GM11168 (cell line): ENCODE measurements around the gene MORC1.

Experiments used
- in situ Hi-C: fragments of 300-500 bp; cut with MboI; formaldehyde crosslinking; loops from one replicate; pipeline ENCODE4 v1.12.0; 2022; ENCODE audit warnings: low sequenced_read_pairs; ENCODE audit not compliant: unreplicated experiment

The MORC1 gene

GRCh38 chr3:109045271-109046040 is 72.5 kb downstream of the MORC1 start:
- in situ Hi-C loops: no loop called here

GRCh38 chr3:109035082-109035481 is 82.9 kb downstream of the MORC1 start:
- in situ Hi-C loops: no loop called here

- in situ Hi-C loops: no loop called here
These were observed 84.8 kb downstream of the MORC1 start for GRCh38 chr3:109033000-109033660.

DNA sequence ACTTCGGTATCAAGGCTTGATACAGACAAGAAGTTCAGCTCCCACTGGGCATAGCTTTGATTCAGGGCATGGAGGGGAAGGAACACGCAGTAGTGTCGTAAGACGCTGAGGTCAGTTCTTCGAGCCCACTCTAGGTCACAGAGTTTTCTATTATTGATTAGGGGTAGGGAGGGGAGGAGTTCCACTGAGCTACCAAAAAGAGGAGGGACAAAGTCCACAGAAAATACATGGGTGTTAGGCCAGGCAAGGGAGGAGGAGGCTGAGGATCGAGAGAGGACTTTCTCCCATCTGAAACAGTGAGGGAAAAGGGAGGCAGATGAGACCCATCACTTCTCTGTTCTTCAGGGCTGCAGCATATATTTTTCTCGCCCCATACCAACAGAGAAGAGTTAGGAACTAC is 89.2 kb downstream of the MORC1 start:
- in situ Hi-C loops: loop anchor here (10.0 kb wide), 1 partner anchor 56 kb away; no protein-coding TSS in a partner anchor

- in situ Hi-C loops: loop anchor here (10.0 kb wide), 1 partner anchor 58 kb away; no protein-coding TSS in a partner anchor
These were observed 91.1 kb downstream of the MORC1 start for GRCh38 chr3:109026821-109027220.

DNA sequence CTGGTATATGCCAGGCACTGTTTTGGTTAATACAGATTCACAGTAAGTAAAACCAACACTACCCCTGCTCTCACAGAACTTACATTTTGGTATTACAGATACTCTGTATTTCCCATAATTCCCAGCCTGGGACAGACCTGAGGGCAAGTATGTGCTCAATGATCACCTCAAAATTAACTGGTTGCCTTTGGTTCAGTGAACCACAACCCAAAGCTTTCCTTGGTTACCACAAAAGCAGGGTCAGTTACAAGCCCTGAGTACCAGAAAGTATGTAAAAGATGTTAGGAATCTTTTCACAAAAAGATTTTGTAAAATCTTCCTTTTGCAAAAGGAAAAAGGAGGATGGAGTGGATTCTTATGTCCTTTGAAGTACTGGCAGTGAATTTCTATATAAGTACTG is 92.0 kb downstream of the MORC1 start:
- in situ Hi-C loops: loop anchor here (10.0 kb wide), 1 partner anchor 59 kb away; no protein-coding TSS in a partner anchor

- in situ Hi-C loops: loop anchor here (10.0 kb wide), 1 partner anchor 61 kb away; no protein-coding TSS in a partner anchor
These were observed 94.2 kb downstream of the MORC1 start for GRCh38 chr3:109023656-109024254.

GRCh38 chr3:109023167-109023566 is 94.8 kb downstream of the MORC1 start:
- in situ Hi-C loops: loop anchor here (10.0 kb wide), 1 partner anchor 62 kb away; no protein-coding TSS in a partner anchor

DNA sequence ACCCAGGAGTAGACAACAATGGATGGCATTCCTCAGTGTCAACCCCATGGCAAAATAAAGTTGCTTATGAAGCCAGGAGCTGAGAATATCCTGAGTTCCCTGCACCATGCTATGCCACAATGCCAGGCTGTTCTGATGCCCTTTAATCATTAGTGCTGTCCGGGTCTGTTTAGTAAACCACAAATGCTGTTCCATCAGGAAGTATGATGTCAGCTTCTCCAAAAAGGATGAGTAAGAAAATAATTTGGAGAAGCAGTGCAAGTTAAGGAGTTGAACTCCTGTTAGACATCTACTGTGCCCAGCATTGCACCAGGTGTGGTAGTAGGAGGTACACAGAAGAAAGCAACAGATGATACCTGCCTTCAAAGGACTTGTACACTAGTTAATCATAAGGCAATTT is 96.4 kb downstream of the MORC1 start:
- in situ Hi-C loops: loop anchor here (10.0 kb wide), 1 partner anchor 63 kb away; no protein-coding TSS in a partner anchor

DNA sequence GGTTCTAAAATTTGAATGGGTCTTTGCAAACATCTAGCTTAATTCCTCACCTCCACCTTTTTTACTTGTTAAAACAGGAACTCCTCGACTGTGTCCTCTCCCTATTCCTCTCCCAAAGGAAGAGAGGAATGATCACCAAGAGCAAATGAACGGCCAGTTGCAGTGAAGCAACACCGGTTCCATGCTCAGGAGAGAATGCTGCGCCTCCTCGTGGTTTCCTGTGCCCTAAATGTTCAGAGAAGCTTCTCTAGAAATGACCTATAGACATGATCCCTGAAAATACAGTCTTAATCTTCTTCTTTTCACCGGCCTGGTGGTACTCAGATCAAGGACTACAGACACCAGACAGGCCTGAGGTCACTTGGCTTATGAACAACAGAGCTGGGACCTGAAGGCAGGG is 99.1 kb downstream of the MORC1 start:
- in situ Hi-C loops: no loop called here

- in situ Hi-C loops: no loop called here
These were observed 112.5 kb downstream of the MORC1 start for GRCh38 chr3:109005443-109005842.

DNA sequence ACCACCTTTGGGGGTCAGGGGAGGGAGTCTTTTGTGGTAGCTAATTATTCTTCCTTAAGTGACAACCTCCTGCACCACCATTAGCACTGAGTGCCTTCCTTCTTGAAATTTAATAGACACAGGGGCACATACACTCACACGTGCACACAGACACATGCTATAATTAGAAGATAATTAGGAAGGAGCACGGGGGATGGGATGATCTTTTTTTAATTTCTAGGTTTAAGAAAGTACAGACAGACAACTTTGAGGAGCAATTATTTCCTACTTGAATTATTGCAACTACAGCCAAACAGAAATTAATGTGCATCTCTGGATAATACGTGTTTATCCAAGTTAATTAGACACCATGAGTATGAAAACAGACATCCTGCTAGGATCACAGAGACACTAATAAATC is 119.5 kb downstream of the MORC1 start:
- in situ Hi-C loops: no loop called here

- in situ Hi-C loops: no loop called here
These were observed 132.1 kb downstream of the MORC1 start for GRCh38 chr3:108985844-108986243.

GRCh38 chr3:108983051-108983450 is 134.9 kb downstream of the MORC1 start:
- in situ Hi-C loops: no loop called here

DNA sequence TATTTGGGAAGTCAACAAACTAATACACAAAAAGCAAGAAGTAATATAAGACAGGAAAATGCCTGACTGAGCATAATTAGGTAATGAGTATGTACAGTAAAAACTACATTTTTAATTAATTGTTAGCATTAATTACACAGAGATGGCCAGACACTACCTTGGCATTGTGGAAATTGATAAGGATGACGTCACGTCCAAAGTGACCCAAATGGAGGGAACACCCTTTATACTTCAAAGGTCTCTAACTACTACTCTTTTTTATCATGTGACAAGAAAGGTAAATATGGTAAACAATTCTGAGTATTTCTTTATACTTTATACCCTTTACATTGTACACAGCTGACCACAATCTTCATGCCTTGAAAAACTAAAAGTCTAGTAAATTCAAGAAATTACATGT is 141.9 kb downstream of the MORC1 start:
- in situ Hi-C loops: no loop called here

GRCh38 chr3:108973019-108973418 is 144.9 kb downstream of the MORC1 start:
- in situ Hi-C loops: no loop called here

DNA sequence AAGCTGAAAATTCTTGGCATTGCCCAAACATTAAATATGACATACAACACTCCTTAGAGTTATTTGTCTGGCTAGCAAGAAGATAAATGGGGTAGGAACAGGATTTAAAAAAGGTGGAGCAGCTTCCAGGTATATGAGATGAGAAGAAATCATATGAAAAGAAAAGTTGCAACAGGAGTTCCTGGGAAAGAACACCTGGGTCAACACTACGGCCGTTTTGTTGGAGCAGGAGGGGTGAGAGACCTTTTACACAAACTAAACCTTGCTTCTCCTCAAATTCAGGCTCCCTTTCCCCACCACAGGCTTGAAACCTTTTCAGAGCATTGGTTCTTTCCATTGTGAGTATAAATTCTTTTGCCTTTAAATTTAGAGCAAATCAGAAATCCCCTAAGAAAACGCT is 145.5 kb downstream of the MORC1 start:
- in situ Hi-C loops: no loop called here

- in situ Hi-C loops: no loop called here
These were observed 147.4 kb downstream of the MORC1 start for GRCh38 chr3:108970561-108970960.

DNA sequence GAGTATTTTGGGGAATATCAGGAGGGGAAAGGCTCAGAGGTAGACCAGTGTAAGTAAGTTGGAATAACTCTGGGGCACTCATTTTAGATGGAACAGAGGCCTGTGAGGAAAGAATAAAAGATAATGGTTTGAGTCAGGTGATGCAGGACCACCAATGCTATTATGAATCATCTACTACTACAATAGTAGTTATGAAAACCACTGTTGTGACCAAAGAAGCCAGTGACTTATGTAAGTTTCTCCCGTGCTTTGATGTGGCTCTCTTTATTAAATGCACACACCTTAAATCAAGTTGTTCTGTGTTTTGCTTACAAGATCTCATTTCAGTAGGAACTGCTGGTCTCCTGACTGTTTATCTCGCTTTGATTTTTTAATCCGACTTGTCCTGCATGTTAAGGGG is 151.2 kb downstream of the MORC1 start:
- in situ Hi-C loops: no loop called here

- in situ Hi-C loops: no loop called here
These were observed 158.9 kb downstream of the MORC1 start for GRCh38 chr3:108959017-108959416.

- in situ Hi-C loops: no loop called here
These were observed 164.2 kb downstream of the MORC1 start, which contains the start of gene GUCA1C for GRCh38 chr3:108953700-108954099. GUCA1C (minus strand) TSS chr3:108953879; CDS start chr3:108953762, 117 bp downstream.
